HG03354 (cell line): ENCODE results near the gene MYH10.
"Not testable (repeated sequence)": the region's sequence is repeated elsewhere in the genome, so short reads cannot be mapped to it uniquely, and the experiment has no call there.

ENCODE experiments used
- ATAC-seq: cut with Tn5 transposase; IDR thresholded peaks from one replicate; pipeline ENCODE4 v1.9.1; 2021; ENCODE audit warnings: mild to moderate bottlenecking; ENCODE audit not compliant: unreplicated experiment, poor library complexity, severe bottlenecking

Gene MYH10

GRCh38 chr17:8563981-8564602 lies 66.4 kb downstream of the MYH10 start:
- ATAC-seq = no peak

GRCh38 chr17:8563024-8563776 lies 67.3 kb downstream of the MYH10 start:
- no peak for ATAC-seq

- ATAC-seq = no peak
These were observed 72.4 kb downstream of the MYH10 start for GRCh38 chr17:8558144-8558543.

GRCh38 chr17:8557176-8557806 lies 73.2 kb downstream of the MYH10 start:
- no peak for ATAC-seq

GRCh38 chr17:8556074-8556473 lies 74.5 kb downstream of the MYH10 start:
- no peak for ATAC-seq

GRCh38 chr17:8555062-8555461 lies 75.5 kb downstream of the MYH10 start:
- ATAC-seq = no peak

- ATAC-seq = no peak
These were observed 77.8 kb downstream of the MYH10 start for GRCh38 chr17:8552577-8553320.

GRCh38 chr17:8542599-8543502 lies 87.7 kb downstream of the MYH10 start:
- ATAC-seq = no peak

- ATAC-seq = not testable (repeated sequence)
These were observed 90.5 kb downstream of the MYH10 start for GRCh38 chr17:8539976-8540375.

GRCh38 chr17:8537734-8538133 lies 92.8 kb downstream of the MYH10 start:
- ATAC-seq = no peak

- no peak for ATAC-seq
These were observed 95.9 kb downstream of the MYH10 start for GRCh38 chr17:8534498-8535188.

- ATAC-seq = no peak
These were observed 98.5 kb downstream of the MYH10 start for GRCh38 chr17:8532021-8532420.

- no peak for ATAC-seq
These were observed 107.9 kb downstream of the MYH10 start for GRCh38 chr17:8522577-8522976.

- ATAC-seq = no peak
These were observed 109.5 kb downstream of the MYH10 start for GRCh38 chr17:8520981-8521380.

GRCh38 chr17:8518850-8519249 lies 111.7 kb downstream of the MYH10 start:
- ATAC-seq = no peak

GRCh38 chr17:8518326-8518725 lies 112.2 kb downstream of the MYH10 start:
- no peak for ATAC-seq

- ATAC-seq = no peak
These were observed 115.7 kb downstream of the MYH10 start for GRCh38 chr17:8514801-8515200.

GRCh38 chr17:8506145-8506544 lies 124.4 kb downstream of the MYH10 start:
- no peak for ATAC-seq
